HepG2 (cell line): ENCODE data around the gene ARHGEF37. TPM values are rescaled to one million over a fixed set of nuclear protein-coding genes. Genes with fewer than 3 reads are reported as not detected.

ENCODE experiments used
- ATAC-seq: fragments of 200-7000 bp; cut with Tn5 transposase; 3 replicates; pipeline ENCODE4 v1.9.1; 2020; ENCODE audit warnings: mild to moderate bottlenecking, moderate library complexity
- BruUV-seq: library from RNA; stranded (reverse); fragments of 400-500 nt; replicated peaks from 2 replicates; lab custom pipeline; 2021; lab: Mats Ljungman, UMichigan
- CTCF ChIA-PET: fragments of 300-600 bp; formaldehyde crosslinking; extraction: SDS; loops from one replicate; lab custom pipeline; 2021; ENCODE audit warnings: low total read pairs, inconsistent platforms, low intra/inter-chr PET ratio; lab: Yijun Ruan, JAX
- POLR2A ChIA-PET: fragments of 350-600 bp; sonication (Branson Sonifier 250); formaldehyde crosslinking; loops from one replicate; lab custom pipeline; 2020; ENCODE audit warnings: antibody characterized with exemption, inconsistent platforms; lab: Yijun Ruan, JAX
- DNase-seq: peaks from one replicate; pipeline ENCODE4 v3.0.0-alpha.2; 2015; ENCODE audit warnings: low spot score
- FAIRE-seq: peaks from 3 replicates; lab custom pipeline; 2011; peaks lifted over from hg19 to GRCh38; lab: Jason Lieb, UNC
- H2AFZ ChIP-seq: one replicate; pipeline ENCODE4 v1.6.1; 2011; ENCODE audit warnings: low read length, inconsistent platforms
- H3K27ac ChIP-seq: fragments of 300-600 bp; 3 replicates; pipeline ENCODE4 v1.8.0; 2011; ENCODE audit warnings: mixed run types, mild to moderate bottlenecking, mixed read lengths, low read length, inconsistent platforms; ENCODE audit not compliant: insufficient read depth; ENCODE audit errors: extremely low read length
- H3K27me3 ChIP-seq, 2 experiments: fragments of 200-600 bp in 1 of 2; 2 replicates in 1 of 2; 3 replicates in 1 of 2; pipeline versions ENCODE4 v1.6.0 to v1.8.0; 2011; ENCODE audit warnings: low read length in 2 of 2, mild to moderate bottlenecking in 2 of 2, moderate library complexity in 2 of 2, inconsistent platforms in 1 of 2; ENCODE audit not compliant: insufficient read depth in 2 of 2, control insufficient read depth in 1 of 2
- H3K36me3 ChIP-seq, 2 experiments: fragments of 200-600 bp in 1 of 2; replicated peaks in 1 of 2; 2 replicates in 1 of 2; 3 replicates in 1 of 2; pipeline versions ENCODE4 v1.5.1 to v1.8.0; 2011; ENCODE audit warnings: low read length in 2 of 2, inconsistent platforms in 1 of 2; ENCODE audit not compliant: insufficient read depth in 2 of 2, control insufficient read depth in 1 of 2
- H3K4me1 ChIP-seq: 2 replicates; pipeline ENCODE4 v1.5.1; 2012; ENCODE audit warnings: low read length, inconsistent platforms; ENCODE audit not compliant: insufficient read depth
- H3K4me2 ChIP-seq: 2 replicates; pipeline ENCODE4 v1.6.0; 2011; ENCODE audit warnings: low read depth, low read length, inconsistent platforms
- H3K4me3 ChIP-seq, 3 experiments: fragments of 200-600 bp in 1 of 3; sonication (generic), shearing (Covaris generic) in 1 of 3; replicated peaks in 1 of 3; 2 replicates each; pipeline ENCODE4 v1.5.1; 2011 to 2016; ENCODE audit warnings: low read length in 3 of 3, inconsistent platforms in 2 of 3, low read depth in 2 of 3, mild to moderate bottlenecking in 2 of 3, control low read depth in 1 of 3, mixed read lengths in 1 of 3; ENCODE audit not compliant: insufficient read depth in 1 of 3
- H3K79me2 ChIP-seq: one replicate; pipeline ENCODE4 v1.6.1; 2011; ENCODE audit warnings: low read length, inconsistent platforms; ENCODE audit not compliant: insufficient read depth
- H3K9ac ChIP-seq: 2 replicates; pipeline ENCODE4 v1.6.0; 2011; ENCODE audit warnings: mild to moderate bottlenecking, low read depth, low read length, inconsistent platforms; ENCODE audit not compliant: insufficient read depth
- H3K9me3 ChIP-seq: 2 replicates; pipeline ENCODE4 v1.5.1; 2012; ENCODE audit warnings: mild to moderate bottlenecking, low read length
- H4K20me1 ChIP-seq: 2 replicates; pipeline ENCODE4 v1.6.0; 2011; ENCODE audit warnings: inconsistent platforms, mild to moderate bottlenecking, low read length, moderate library complexity; ENCODE audit not compliant: insufficient read depth
- ARID3A ChIP-seq: IDR thresholded peaks from 2 replicates; pipeline ENCODE4 v1.6.1; 2012; ENCODE audit warnings: low read depth, low read length, improper control_type of control experiment
- ARID5B ChIP-seq: IDR thresholded peaks from 2 replicates; pipeline ENCODE4 v1.4.0; 2020; ENCODE audit warnings: mild to moderate bottlenecking, missing genetic modification reagents
- BCLAF1 ChIP-seq: fragments of 450-650 bp; IDR thresholded peaks from 2 replicates; pipeline ENCODE4 v1.6.1; 2017; ENCODE audit warnings: mild to moderate bottlenecking
- GATAD2A ChIP-seq: IDR thresholded peaks from 2 replicates; pipeline ENCODE4 v1.6.1; 2016
- GFI1 ChIP-seq: sonication (generic); formaldehyde crosslinking; IDR thresholded peaks from 2 replicates; pipeline ENCODE4 v1.5.0; 2020; ENCODE audit warnings: missing genetic modification reagents, mild to moderate bottlenecking, borderline replicate concordance
- ISX ChIP-seq: sonication (generic); formaldehyde crosslinking; conservative IDR thresholded peaks from 2 replicates; pipeline ENCODE4 v1.5.0; 2020; ENCODE audit warnings: missing genetic modification reagents
- MAFK ChIP-seq, 2 experiments: IDR thresholded peaks in 1 of 2; conservative IDR thresholded peaks in 1 of 2; 2 replicates each; pipeline ENCODE4 v1.6.1; 2011; ENCODE audit warnings: improper control_type of control experiment in 2 of 2, low read length in 2 of 2
- PRMT3 ChIP-seq: sonication (generic); formaldehyde crosslinking; IDR thresholded peaks from 2 replicates; pipeline ENCODE4 v1.8.1; 2022; ENCODE audit warnings: low read depth, mild to moderate bottlenecking, moderate library complexity, missing genetic modification reagents, borderline replicate concordance
- RFX5 ChIP-seq: IDR thresholded peaks from 2 replicates; pipeline ENCODE4 v1.6.1; 2011; ENCODE audit warnings: low read depth, low read length, improper control_type of control experiment
- RFXANK ChIP-seq: IDR thresholded peaks from 2 replicates; pipeline ENCODE4 v1.6.1; 2016
- SIN3A ChIP-seq: IDR thresholded peaks from 2 replicates; pipeline ENCODE4 v1.6.1; 2011; ENCODE audit warnings: low read depth, mild to moderate bottlenecking, control low read depth, low read length, borderline replicate concordance
- SRF ChIP-seq: IDR thresholded peaks from 2 replicates; pipeline ENCODE4 v1.6.1; 2011; ENCODE audit warnings: mild to moderate bottlenecking, low read depth, low read length, moderate library complexity
- ZNF432 ChIP-seq: sonication (generic); formaldehyde crosslinking; IDR thresholded peaks from 2 replicates; pipeline ENCODE4 v1.5.0; 2020; ENCODE audit warnings: missing genetic modification reagents, mild to moderate bottlenecking, borderline replicate concordance
- ZNF749 ChIP-seq: sonication (generic); formaldehyde crosslinking; IDR thresholded peaks from 2 replicates; pipeline ENCODE4 v1.8.0; 2022; ENCODE audit warnings: mild to moderate bottlenecking, missing genetic modification reagents, moderate library complexity, borderline replicate concordance
- ZNF790 ChIP-seq: sonication (generic); formaldehyde crosslinking; IDR thresholded peaks from 2 replicates; pipeline ENCODE4 v1.8.0; 2022; ENCODE audit warnings: missing genetic modification reagents, mild to moderate bottlenecking, borderline replicate concordance
- ZSCAN21 ChIP-seq: sonication (generic); formaldehyde crosslinking; IDR thresholded peaks from 2 replicates; pipeline ENCODE4 v1.8.0; 2022; ENCODE audit warnings: mild to moderate bottlenecking, missing genetic modification reagents, moderate library complexity, borderline replicate concordance
- WGBS: methylation state at CpG from one replicate; pipeline ENCODE4 v1.1.6; 2017; ENCODE audit warnings: low lambda C conversion rate; 5-methylcytosine and 5-hydroxymethylcytosine counted together
- in situ Hi-C: cut with HindIII; loops from 2 replicates; pipeline ENCODE4 v1.10.0; 2017; ENCODE audit warnings: low pct_unique_long_range_greater_than_20kb; ENCODE audit not compliant: extremely low pct_ligation_motif_present
- intact Hi-C: fragments of 100-400 bp; cut with micrococcal nuclease; formaldehyde crosslinking; loops from one replicate; pipeline ENCODE4 v1.10.0; 2022; ENCODE audit not compliant: unreplicated experiment
- polyA plus RNA-seq, 8 experiments: library from polyadenylated mRNA; depleted of rRNA in 3 of 8; stranded (reverse) in 7 of 8; unstranded in 1 of 8; fragments of >200 nt; fragmentation: Illumina TruSeq in 4 of 8; extraction: Trizol in 4 of 8; gene quantifications; 2 replicates each; pipeline versions ENCODE4 v1.2.1 to v1.2.3, GENCODE V29; 2011 to 2016; ENCODE audit warnings: low read depth in 4 of 8, missing spikeins in 1 of 8, mixed read lengths in 1 of 8; ENCODE audit not compliant: insufficient read depth in 1 of 8
- total RNA-seq, 5 experiments: library from RNA; depleted of rRNA; stranded (reverse); fragments of >200 nt; fragmentation: Illumina TruSeq; extraction: Trizol; gene quantifications; 2 replicates each; pipeline ENCODE4 v1.2.3, GENCODE V29; 2016; ENCODE audit warnings: low read depth in 1 of 5

Gene ARHGEF37
- total and polyA plus RNA-seq, 2 of the 13 experiments (the other 11 are each of a cell fraction or from before 2014, with no cell fraction given), result 0.18 to 0.27 TPM

GRCh38 chr5:149652697-149653096 is 71.4 kb downstream of the ARHGEF37 start:
- POLR2A ChIA-PET, result no interaction called here
- H3K4me2 ChIP-seq, result no peak overlapping the region
- TF ChIP-seq GATAD2A (no peak), SRF (no peak), SIN3A (no peak), BCLAF1 (no peak), MAFK (conservative IDR thresholded peaks at IDR 0.05 in 1 of 2, IDR thresholded peaks at IDR 0.05 in 1 of 2; ENCODE audit: low read length in 2 of 2) (no peak), GFI1 (no peak), ZNF749 (CRISPR knock-in tag) (no peak), RFX5 (no peak), RFXANK (CRISPR knock-in tag) (no peak), PRMT3 (CRISPR knock-in tag) (no peak), ZSCAN21 (CRISPR knock-in tag) (no peak), ARID3A (no peak), ISX (CRISPR knock-in tag) (no peak), ZNF432 (CRISPR knock-in tag) (no peak), ZNF790 (CRISPR knock-in tag) (no peak), ARID5B (CRISPR knock-in tag) (no peak)

More at GRCh38 chr5:149652697-149653096, 71.4 kb downstream of the ARHGEF37 start:
- Histone ChIP-seq H3K27me3 (no peaks in the 10 kb centered on the region), H2AFZ (no peak overlapping the region), H3K79me2 (no peaks in the 10 kb centered on the region), H3K9me3 (peaks cover 8% of the 10 kb centered on the region), H3K9ac (no peak overlapping the region), H4K20me1 (no peaks in the 10 kb centered on the region), H3K36me3 (no peaks in the 10 kb centered on the region), H3K27ac (no peak overlapping the region), H3K4me1 (no peaks in the 10 kb centered on the region), H3K4me3 (no peak overlapping the region)
- in situ Hi-C loops (no loop called here), intact Hi-C loops (loop anchor here (10.0 kb wide), 1 partner anchor 702 kb away; the partner anchor contains the start of gene TCOF1)
- WGBS, result 10% methylated on average over 2 of the region's 2 CpGs
- ATAC-seq, result no peak
- BruUV-seq, result no TSS peak
- no peak for FAIRE-seq
- no peak for DNase-seq
- CTCF ChIA-PET, result no interaction called here
